PC-9 (cell line): ENCODE measurements around the gene CISTR. TPM values are rescaled to one million over a fixed set of nuclear protein-coding genes. Genes with fewer than 3 reads are reported as not detected.

Experiments
- BruUV-seq: library from RNA; stranded (reverse); fragments of 400-500 nt; replicated peaks from 2 replicates; lab custom pipeline; 2021; lab: Mats Ljungman, UMichigan
- CTCF ChIA-PET: fragments of 300-600 bp; sonication (Branson Sonifier 250); formaldehyde crosslinking; loops from one replicate; lab custom pipeline; 2022; ENCODE audit warnings: antibody characterized with exemption; lab: Charles Lee
- POLR2A ChIA-PET: fragments of 300-600 bp; sonication (Branson Sonifier 250); formaldehyde crosslinking; loops from one replicate; lab custom pipeline; 2022; ENCODE audit warnings: antibody characterized with exemption; ENCODE audit not compliant: unreplicated experiment; lab: Charles Lee
- DNase-seq, 2 experiments: peaks; one replicate each; pipeline versions ENCODE4 v3.0.0 to v3.0.0-alpha.2; 2015 to 2022; ENCODE audit warnings: mixed read lengths in 1 of 2
- H2AFZ ChIP-seq: fragments of 200-600 bp; sonication (generic); 2 replicates; pipeline ENCODE4 v1.8.1; 2017; ENCODE audit warnings: antibody characterized with exemption
- H3F3A ChIP-seq: fragments of 200-600 bp; sonication (generic); 2 replicates; pipeline ENCODE4 v1.8.1; 2017; ENCODE audit warnings: antibody characterized with exemption, mild to moderate bottlenecking, low read depth; ENCODE audit not compliant: insufficient read depth
- H3K27ac ChIP-seq: fragments of 200-600 bp; sonication (generic); 2 replicates; pipeline ENCODE4 v1.6.1; 2016; ENCODE audit warnings: mixed run types
- H3K27me3 ChIP-seq: fragments of 200-600 bp; sonication (generic); 2 replicates; pipeline ENCODE4 v1.6.1; 2016; ENCODE audit warnings: low read depth, mixed run types; ENCODE audit not compliant: insufficient read depth
- H3K36me3 ChIP-seq: fragments of 200-600 bp; sonication (generic); 2 replicates; pipeline ENCODE4 v1.6.1; 2016; ENCODE audit warnings: low read depth, mixed run types
- H3K4me1 ChIP-seq: fragments of 200-600 bp; sonication (generic); replicated peaks from 2 replicates; pipeline ENCODE4 v1.6.1; 2016; ENCODE audit warnings: mixed run types; ENCODE audit not compliant: insufficient read depth
- H3K4me2 ChIP-seq: fragments of 200-600 bp; sonication (generic); 2 replicates; pipeline ENCODE4 v1.6.1; 2017; ENCODE audit warnings: mixed run types
- H3K4me3 ChIP-seq: fragments of 200-600 bp; sonication (generic); 2 replicates; pipeline ENCODE4 v1.6.1; 2016; ENCODE audit warnings: mixed run types
- H3K79me2 ChIP-seq: fragments of 200-600 bp; sonication (generic); 2 replicates; pipeline ENCODE4 v1.6.1; 2017; ENCODE audit warnings: low read depth, mixed run types
- H3K9me2 ChIP-seq: fragments of 200-600 bp; sonication (generic); 2 replicates; pipeline ENCODE4 v1.8.1; 2017; ENCODE audit warnings: mild to moderate bottlenecking; ENCODE audit not compliant: insufficient read depth
- H3K9me3 ChIP-seq: fragments of 200-600 bp; sonication (generic); 2 replicates; pipeline ENCODE4 v1.8.1; 2016; ENCODE audit warnings: low read depth; ENCODE audit not compliant: insufficient read depth
- H4K20me1 ChIP-seq: fragments of 200-600 bp; sonication (generic); 2 replicates; pipeline ENCODE4 v1.8.1; 2017; ENCODE audit not compliant: insufficient read depth
- CTCF ChIP-seq: fragments of 200-600 bp; sonication (generic); conservative IDR thresholded peaks from 2 replicates; pipeline ENCODE4 v1.6.1; 2017; ENCODE audit warnings: mixed run types, antibody characterized with exemption, mild to moderate bottlenecking, moderate library complexity
- EZH2 ChIP-seq: fragments of 200-600 bp; sonication (generic); IDR thresholded peaks from 2 replicates; pipeline ENCODE4 v1.8.0; 2017; ENCODE audit warnings: antibody characterized with exemption, low read depth
- intact Hi-C: fragments of 100-400 bp; cut with micrococcal nuclease; formaldehyde crosslinking; loops from one replicate; pipeline ENCODE4 v1.10.0; 2022; ENCODE audit not compliant: unreplicated experiment
- total RNA-seq: library from RNA; stranded (reverse); gene quantifications from 2 replicates; pipeline ENCODE4 v1.2.3, GENCODE V29; 2021

CISTR gene
- total RNA-seq, 1 experiment from 2014 or later, result not detected

- no TSS peak for BruUV-seq
- ChIA-PET POLR2A (interaction anchor here (0.6 kb wide), 1 partner anchor 26 kb away, joined by 10 read pairs; no protein-coding TSS in a partner anchor), CTCF (no interaction called here)
- no peaks in the 10 kb centered on the region for H3K79me2 ChIP-seq
- peaks cover 7% of the 10 kb centered on the region for H3K4me1 ChIP-seq
- H2AFZ ChIP-seq, result no peak overlapping the region
- no peaks in the 10 kb centered on the region for H3K27me3 ChIP-seq
- no peak overlapping the region for H3K4me2 ChIP-seq
- TF ChIP-seq EZH2 (no peak), CTCF (no peak)
- no peaks in the 10 kb centered on the region for H4K20me1 ChIP-seq
- intact Hi-C loops, result no loop called here
- no peak overlapping the region for H3K27ac ChIP-seq
- no peaks in the 10 kb centered on the region for H3K9me2 ChIP-seq
- H3K36me3 ChIP-seq, result no peaks in the 10 kb centered on the region
- DNase-seq, result no peak
- H3K4me3 ChIP-seq, result no peak overlapping the region
- no peaks in the 10 kb centered on the region for H3F3A ChIP-seq
- no peaks in the 10 kb centered on the region for H3K9me3 ChIP-seq
Observed at GRCh38 chr12:53777936-53778644, 26.3 kb upstream of the CISTR start.

GRCh38 chr12:53777412-53777811 is 25.6 kb upstream of the CISTR start:
- no TSS peak for BruUV-seq
- H3K4me3 ChIP-seq, result no peak overlapping the region
- H3K9me3 ChIP-seq, result no peaks in the 10 kb centered on the region
- 0 out of 2 replicates have a peak overlapping the region, but pooled peaks have one; percentile 0 for H3K4me2 ChIP-seq
- no peak overlapping the region for H3K27ac ChIP-seq
- H3K79me2 ChIP-seq, result no peaks in the 10 kb centered on the region
- ChIA-PET POLR2A (interaction anchor here (0.6 kb wide), 1 partner anchor 27 kb away, joined by 10 read pairs; no protein-coding TSS in a partner anchor), CTCF (no interaction called here)
- H2AFZ ChIP-seq, result no peak overlapping the region; the same call in 1 of the 2 replicates
- H3K36me3 ChIP-seq, result no peaks in the 10 kb centered on the region
- TF ChIP-seq CTCF (no peak), EZH2 (no peak)
- H3K4me1 ChIP-seq, result peaks cover 7% of the 10 kb centered on the region
- H3F3A ChIP-seq, result no peaks in the 10 kb centered on the region
- no peak for DNase-seq
- H3K9me2 ChIP-seq, result no peaks in the 10 kb centered on the region
- H4K20me1 ChIP-seq, result no peaks in the 10 kb centered on the region
- H3K27me3 ChIP-seq, result no peaks in the 10 kb centered on the region
- intact Hi-C loops, result no loop called here

GRCh38 chr12:53776872-53777271 is 25.1 kb upstream of the CISTR start:
- Histone ChIP-seq H3F3A (no peaks in the 10 kb centered on the region), H3K36me3 (no peaks in the 10 kb centered on the region), H3K4me1 (peaks cover 10% of the 10 kb centered on the region), H3K9me2 (no peaks in the 10 kb centered on the region), H3K27me3 (no peaks in the 10 kb centered on the region), H3K4me3 (no peak overlapping the region), H3K9me3 (no peaks in the 10 kb centered on the region), H3K79me2 (no peaks in the 10 kb centered on the region), H3K4me2 (0 out of 2 replicates have a peak overlapping the region, but pooled peaks have one; percentile 0), H3K27ac (no peak overlapping the region), H4K20me1 (no peaks in the 10 kb centered on the region), H2AFZ (0 out of 2 replicates have a peak overlapping the region, but pooled peaks have one; percentile 40)
- DNase-seq, result no peak
- ChIA-PET POLR2A (no interaction called here), CTCF (no interaction called here)
- intact Hi-C loops, result no loop called here
- no TSS peak for BruUV-seq
- TF ChIP-seq CTCF, result no peak
- TF ChIP-seq EZH2, result no peak
